GM19438 (cell line): ENCODE measurements around the gene GAGE12H.
"Not testable (repeated sequence)": the region's sequence is repeated elsewhere in the genome, so short reads cannot be mapped to it uniquely, and the experiment has no call there.

Experiments
- ATAC-seq: cut with Tn5 transposase; IDR thresholded peaks from one replicate; pipeline ENCODE4 v1.9.1; 2021; ENCODE audit warnings: low read depth; ENCODE audit not compliant: unreplicated experiment

Gene GAGE12H

GRCh38 chrX:49579649-49580048, at the start of gene GAGE12H:
TSS of gene GAGE12H (plus strand) at chrX:49579949. CDS start at chrX:49581104, 1,155 bp downstream.
- not testable (repeated sequence) for ATAC-seq

- not testable (repeated sequence) for ATAC-seq
These were observed 47.9 kb upstream of the GAGE12H start, which contains the start of gene GAGE12C for GRCh38 chrX:49531877-49532276. TSS of gene GAGE12C (plus strand) at chrX:49532177. CDS start at chrX:49533332, 1,155 bp downstream.

GRCh38 chrX:49541433-49541832, 38.3 kb upstream of the GAGE12H start, which contains the start of gene GAGE12D:
TSS of gene GAGE12D (plus strand) at chrX:49541733. CDS start at chrX:49542888, 1,155 bp downstream.
- ATAC-seq: not testable (repeated sequence)

- ATAC-seq: not testable (repeated sequence)
These were observed 28.8 kb upstream of the GAGE12H start, which contains the start of gene GAGE12E for GRCh38 chrX:49550989-49551388. TSS of gene GAGE12E (plus strand) at chrX:49551289. CDS start at chrX:49552444, 1,155 bp downstream.

- not testable (repeated sequence) for ATAC-seq
These were observed 19.2 kb upstream of the GAGE12H start, which contains the start of gene GAGE12F for GRCh38 chrX:49560542-49560941. TSS of gene GAGE12F (plus strand) at chrX:49560842. CDS start at chrX:49561997, 1,155 bp downstream.

- not testable (repeated sequence) for ATAC-seq
These were observed 11.0 kb upstream of the GAGE12H start for GRCh38 chrX:49568728-49569127.

- not testable (repeated sequence) for ATAC-seq
These were observed 10.6 kb upstream of the GAGE12H start for GRCh38 chrX:49569152-49569551.

GRCh38 chrX:49570100-49570499, 9.6 kb upstream of the GAGE12H start, which contains the start of gene GAGE12G:
TSS of gene GAGE12G (plus strand) at chrX:49570400. CDS start at chrX:49571555, 1,155 bp downstream.
- not testable (repeated sequence) for ATAC-seq

- ATAC-seq: not testable (repeated sequence)
These were observed 9.4 kb downstream of the GAGE12H start, which contains the start of gene GAGE2A for GRCh38 chrX:49589196-49589595. TSS of gene GAGE2A (plus strand) at chrX:49589496. CDS start at chrX:49590651, 1,155 bp downstream.

GRCh38 chrX:49589769-49590478, 10.2 kb downstream of the GAGE12H start:
- ATAC-seq: not testable (repeated sequence)

GRCh38 chrX:49590488-49590887, 10.7 kb downstream of the GAGE12H start:
- ATAC-seq: not testable (repeated sequence)

- not testable (repeated sequence) for ATAC-seq
These were observed 19.0 kb downstream of the GAGE12H start, which contains the start of gene GAGE1 for GRCh38 chrX:49598720-49599119. TSS of gene GAGE1 (plus strand) at chrX:49599020. CDS start at chrX:49600175, 1,155 bp downstream.

- ATAC-seq: no peak
These were observed 31.1 kb downstream of the GAGE12H start for GRCh38 chrX:49610718-49611310.

- no peak for ATAC-seq
These were observed 38.8 kb downstream of the GAGE12H start for GRCh38 chrX:49618574-49618973.

- no peak for ATAC-seq
These were observed 47.5 kb downstream of the GAGE12H start for GRCh38 chrX:49627086-49627777.
